K562 (cell line): ENCODE data around the gene AKAP10. TPM values are rescaled to one million over a fixed set of nuclear protein-coding genes. Genes with fewer than 3 reads are reported as not detected.

ENCODE experiments used
- ATAC-seq: fragments of 200-7000 bp; cut with Tn5 transposase; 3 replicates; pipeline ENCODE4 v1.9.1; 2020; ENCODE audit warnings: moderate library complexity
- BruUV-seq: library from RNA; stranded (reverse); fragments of 400-500 nt; replicated peaks from 2 replicates; lab custom pipeline; 2021; lab: Mats Ljungman, UMichigan
- CTCF ChIA-PET: fragments of 300-600 bp; formaldehyde crosslinking; extraction: SDS; loops from one replicate; lab custom pipeline; 2021; ENCODE audit warnings: low intra/inter-chr PET ratio; lab: Yijun Ruan, JAX
- POLR2A ChIA-PET: fragments of 300-600, 350-650 bp; sonication (Branson Sonifier 250); formaldehyde crosslinking; extraction: SDS; loops from one replicate; lab custom pipeline; 2021; ENCODE audit warnings: antibody characterized with exemption, inconsistent platforms; lab: Yijun Ruan, JAX
- DNase-seq, 4 experiments: peaks; one replicate each; pipeline versions ENCODE4 v3.0.0 to v3.0.0-alpha.2; 2011 to 2018; ENCODE audit warnings: low spot score in 3 of 4, mixed read lengths in 3 of 4; ENCODE audit errors: extremely low read depth in 1 of 4
- FAIRE-seq: peaks from 2 replicates; lab custom pipeline; 2011; peaks lifted over from hg19 to GRCh38; lab: Jason Lieb, UNC
- H2AFZ ChIP-seq: 2 replicates; pipeline ENCODE4 v1.6.0; 2011; ENCODE audit warnings: low read depth, low read length, control low read depth, inconsistent platforms
- H3K27ac ChIP-seq: fragments of 200-600 bp; 3 replicates; pipeline ENCODE4 v1.8.0; 2011; ENCODE audit warnings: low read depth, mild to moderate bottlenecking, control low read depth, inconsistent platforms, low read length, moderate library complexity, mixed read lengths; ENCODE audit errors: extremely low read depth
- H3K27me3 ChIP-seq, 2 experiments: fragments of 300-600 bp in 1 of 2; 2 replicates in 1 of 2; 3 replicates in 1 of 2; pipeline versions ENCODE4 v1.6.0 to v1.8.0; 2011; ENCODE audit warnings: inconsistent platforms in 2 of 2, low read length in 2 of 2, mild to moderate bottlenecking in 1 of 2, mixed read lengths in 1 of 2, moderate library complexity in 1 of 2; ENCODE audit not compliant: control insufficient read depth in 2 of 2, insufficient read depth in 2 of 2
- H3K36me3 ChIP-seq: fragments of 300-600 bp; 3 replicates; pipeline ENCODE4 v1.8.0; 2011; ENCODE audit warnings: mild to moderate bottlenecking, low read length, inconsistent platforms; ENCODE audit not compliant: control insufficient read depth, insufficient read depth
- H3K4me1 ChIP-seq, 2 experiments: fragments of 200-600 bp in 1 of 2; replicated peaks in 1 of 2; 2 replicates in 1 of 2; 3 replicates in 1 of 2; pipeline versions ENCODE4 v1.5.1 to v1.8.0; 2011; ENCODE audit warnings: inconsistent platforms in 2 of 2, low read length in 2 of 2, mild to moderate bottlenecking in 1 of 2, mixed read lengths in 1 of 2, moderate library complexity in 1 of 2; ENCODE audit not compliant: control insufficient read depth in 2 of 2, insufficient read depth in 2 of 2
- H3K4me2 ChIP-seq: 2 replicates; pipeline ENCODE4 v1.6.1; 2011; ENCODE audit warnings: low read length, control low read depth, inconsistent platforms, mixed read lengths; ENCODE audit not compliant: insufficient read depth
- H3K4me3 ChIP-seq: fragments of 200-600 bp; sonication (generic), shearing (Covaris generic); 2 replicates; pipeline ENCODE4 v1.5.1; 2016; ENCODE audit warnings: control low read depth, inconsistent platforms
- H3K79me2 ChIP-seq: fragments of 200-600 bp; 3 replicates; pipeline ENCODE4 v1.8.0; 2011; ENCODE audit warnings: low read length, inconsistent platforms; ENCODE audit not compliant: control insufficient read depth, insufficient read depth
- H3K9ac ChIP-seq, 2 experiments: 2 replicates each; pipeline versions ENCODE4 v1.6.0 to v1.6.1; 2011; ENCODE audit warnings: low read depth in 2 of 2, low read length in 2 of 2, control low read depth in 1 of 2, inconsistent platforms in 1 of 2, mild to moderate bottlenecking in 1 of 2, mixed read lengths in 1 of 2; ENCODE audit not compliant: insufficient read depth in 1 of 2
- H3K9me1 ChIP-seq: one replicate; pipeline ENCODE4 v1.6.0; 2011; ENCODE audit warnings: inconsistent platforms, mild to moderate bottlenecking, low read length, moderate library complexity; ENCODE audit not compliant: control insufficient read depth, insufficient read depth
- H3K9me3 ChIP-seq: replicated peaks from 2 replicates; pipeline ENCODE4 v1.5.1; 2011; ENCODE audit warnings: low read depth, low read length, inconsistent platforms; ENCODE audit not compliant: control insufficient read depth, insufficient read depth
- H4K20me1 ChIP-seq: replicated peaks from 2 replicates; pipeline ENCODE4 v1.6.1; 2011; ENCODE audit warnings: low read length, inconsistent platforms, mixed read lengths; ENCODE audit not compliant: control insufficient read depth, insufficient read depth
- BCL6 ChIP-seq: fragments of 250-450 bp; sonication (Bioruptor Pico); IDR thresholded peaks from 2 replicates; pipeline ENCODE4 v1.4.0; 2020
- FOS ChIP-seq: IDR thresholded peaks from 3 replicates; pipeline ENCODE4 v1.6.1; 2011; ENCODE audit not compliant: insufficient read length; ENCODE audit errors: extremely low read depth
- HDAC2 ChIP-seq: fragments of 450-650 bp; IDR thresholded peaks from 2 replicates; pipeline ENCODE4 v1.6.1; 2016; ENCODE audit warnings: mild to moderate bottlenecking
- MXI1 ChIP-seq: IDR thresholded peaks from 2 replicates; pipeline ENCODE4 v1.6.1; 2011; ENCODE audit warnings: low read depth, mild to moderate bottlenecking, improper control_type of control experiment, low read length
- POLR2A ChIP-seq: fragments of 450-650 bp; conservative IDR thresholded peaks from 2 replicates; pipeline ENCODE4 v1.6.1; 2016
- RFX7 ChIP-seq: fragments of 250-450 bp; sonication (Bioruptor Pico); IDR thresholded peaks from 2 replicates; pipeline ENCODE4 v1.5.1; 2021; ENCODE audit warnings: mild to moderate bottlenecking
- SMARCC2 ChIP-seq: fragments of 450-650 bp; IDR thresholded peaks from 2 replicates; pipeline ENCODE4 v1.6.1; 2017; ENCODE audit warnings: antibody characterized with exemption, moderate library complexity, mild to moderate bottlenecking, low read depth
- WHSC1 ChIP-seq: IDR thresholded peaks from one replicate; pipeline ENCODE4 v1.6.1; 2012; ENCODE audit warnings: low read length, control low read depth, inconsistent platforms
- ZFX ChIP-seq: sonication (generic); formaldehyde crosslinking; IDR thresholded peaks from 2 replicates; pipeline ENCODE4 v1.8.0; 2022; ENCODE audit warnings: mild to moderate bottlenecking, missing genetic modification reagents, moderate library complexity
- ZNF311 ChIP-seq: fragments of 250-450 bp; sonication (Bioruptor Pico); IDR thresholded peaks from 2 replicates; pipeline ENCODE4 v1.4.0; 2020; ENCODE audit warnings: mild to moderate bottlenecking, moderate library complexity
- ZNF76 ChIP-seq: fragments of 250-450 bp; sonication (Bioruptor Pico); IDR thresholded peaks from 2 replicates; pipeline ENCODE4 v1.4.0; 2020; ENCODE audit warnings: mild to moderate bottlenecking, moderate library complexity, borderline replicate concordance
- WGBS: fragments of 100-300 bp; shearing (Covaris generic); methylation state at CpG from one replicate; pipeline ENCODE4 v1.1.6; 2016; ENCODE audit warnings: low coverage, mixed read lengths; ENCODE audit not compliant: insufficient coverage; ENCODE audit errors: missing lambda C conversion rate; 5-methylcytosine and 5-hydroxymethylcytosine counted together
- in situ Hi-C: fragments of 300-500 bp; cut with MboI; formaldehyde crosslinking; loops from 4 replicates; pipeline ENCODE4 v1.15.0; 2018; ENCODE audit warnings: inconsistent platforms, mixed read lengths
- intact Hi-C: fragments of 100-400 bp; cut with micrococcal nuclease; formaldehyde crosslinking; loops from 2 replicates; pipeline ENCODE4 v1.14.2; 2022
- polyA plus RNA-seq, 8 experiments: library from polyadenylated mRNA; depleted of rRNA in 4 of 8; stranded (reverse) in 5 of 8; unstranded in 3 of 8; fragments of >200 nt; fragmentation: Nextera tagmentation in 2 of 8; fragmentation: Illumina TruSeq in 1 of 8; extraction: Ambion mirVana in 2 of 8; extraction: Trizol in 1 of 8; gene quantifications; 2 replicates each; pipeline versions ENCODE4 v1.2.1 to v1.2.3, GENCODE V29; 2011 to 2014; ENCODE audit warnings: inconsistent platforms in 1 of 8, missing spikeins in 1 of 8
- total RNA-seq, 7 experiments: library from RNA; depleted of rRNA in 6 of 7; stranded (reverse); fragments of >200 nt in 6 of 7; fragmentation: Illumina TruSeq in 2 of 7; extraction: Trizol in 2 of 7; gene quantifications; 2 replicates each; pipeline versions ENCODE4 v1.2.1 to v1.2.3, GENCODE V29; 2011 to 2021; ENCODE audit warnings: low replicate concordance in 1 of 7
- TF ChIP-seq, protein P1 (sequence below): fragments of 200-800 bp; sonication (Bioruptor generic); IDR thresholded peaks from 2 replicates; pipeline ENCODE4 v1.6.1; 2016; ENCODE audit warnings: missing genetic modification characterization, missing compliant biosample characterization
- TF ChIP-seq, protein P2 (sequence below): fragments of 450-650 bp; formaldehyde crosslinking; IDR thresholded peaks from 2 replicates; pipeline ENCODE4 v1.4.0; 2022; ENCODE audit warnings: mild to moderate bottlenecking, moderate library complexity
- TF ChIP-seq, protein P3 (sequence below): fragments of 250-450 bp; sonication (Bioruptor Pico); IDR thresholded peaks from 2 replicates; pipeline ENCODE4 v1.4.0; 2020; ENCODE audit warnings: borderline replicate concordance

AKAP10 gene
- total and polyA plus RNA-seq, 9 of the 15 experiments (the other 6 are each of a cell fraction or from before 2014, with no cell fraction given), result 4.0 to 20.3 (median 8.2) TPM

DNA sequence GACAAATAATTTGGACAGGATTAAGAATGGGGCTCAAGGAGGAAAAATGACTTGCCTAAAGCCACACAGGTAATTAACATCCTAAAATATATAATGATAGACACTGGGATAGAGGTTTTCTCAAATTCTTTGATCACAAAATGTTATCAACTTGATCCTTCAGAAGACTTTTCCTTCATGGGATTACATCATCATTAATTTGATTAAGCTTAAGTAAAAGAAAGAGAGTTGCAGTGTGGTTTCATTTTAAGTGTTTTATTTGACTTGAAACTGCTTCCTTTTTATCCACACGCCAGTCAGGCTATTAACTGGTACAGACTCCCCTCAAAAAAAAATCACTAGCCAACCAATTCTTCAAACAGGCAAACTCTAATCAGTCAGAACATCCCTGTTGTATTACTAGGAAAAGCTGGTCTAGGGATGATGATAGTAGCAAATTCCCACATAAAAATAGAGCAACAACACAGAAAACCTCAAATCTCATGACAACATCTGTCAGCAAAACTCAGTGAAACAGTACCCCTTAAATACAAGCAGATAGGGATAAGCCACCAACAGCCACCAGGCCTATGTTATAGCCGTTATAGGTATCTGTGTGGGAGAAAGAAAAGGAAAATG lies 32.5 kb downstream of the AKAP10 start:
- no peaks in the 10 kb centered on the region; the same call in 1 of the 2 replicates for H4K20me1 ChIP-seq
- H2AFZ ChIP-seq, result no peak overlapping the region
- no peaks in the 10 kb centered on the region for H3K9me1 ChIP-seq
- CTCF ChIA-PET, result no interaction called here
- H3K79me2 ChIP-seq, result peaks cover 72% of the 10 kb centered on the region
- peaks cover 5 to 10% of the 10 kb centered on the region in 2 experiments; a peak in 4 of 5 replicates for H3K4me1 ChIP-seq
- ATAC-seq (peak; percentile 39; the same call in 1 of the 3 replicates), FAIRE-seq (peak; percentile 85), DNase-seq (peak in 2 of 4 experiments; percentile 46 to 57)
- H3K4me3 ChIP-seq, result no peak overlapping the region
- no peaks in the 10 kb centered on the region for H3K9me3 ChIP-seq
- in situ Hi-C loops, result no loop called here
- peak overlapping the region; percentile 10; the same call in 1 of the 2 replicates for H3K4me2 ChIP-seq
- intact Hi-C loops, result no loop called here
- no TSS peak for BruUV-seq
- H3K9ac ChIP-seq, result no peak overlapping the region
- POLR2A ChIA-PET, result interaction anchor here (1.0 kb wide), 1 partner anchor 10 kb away, joined by 5 read pairs; no protein-coding TSS in a partner anchor
- peak overlapping the region; percentile 32; the same call in 1 of the 3 replicates for H3K27ac ChIP-seq
- H3K36me3 ChIP-seq, result peaks cover 74% of the 10 kb centered on the region
- H3K27me3 ChIP-seq, result no peaks in the 10 kb centered on the region
- 6% methylated on average over 2 of the region's 2 CpGs for whole genome bisulfite sequencing
- TF ChIP-seq ZNF76 (CRISPR knock-in tag) (no peak), HDAC2 (0 out of 2 replicates have a peak, but pooled peaks have one; percentile 33), BCL6 (CRISPR knock-in tag) (no peak), RFX7 (CRISPR knock-in tag) (no peak), MXI1 (no peak), POLR2A (no peak), FOS (no peak), ZFX (no peak), SMARCC2 (no peak), ZNF311 (CRISPR knock-in tag) (no peak), WHSC1 (no peak)
- TF ChIP-seq, protein P1, sequence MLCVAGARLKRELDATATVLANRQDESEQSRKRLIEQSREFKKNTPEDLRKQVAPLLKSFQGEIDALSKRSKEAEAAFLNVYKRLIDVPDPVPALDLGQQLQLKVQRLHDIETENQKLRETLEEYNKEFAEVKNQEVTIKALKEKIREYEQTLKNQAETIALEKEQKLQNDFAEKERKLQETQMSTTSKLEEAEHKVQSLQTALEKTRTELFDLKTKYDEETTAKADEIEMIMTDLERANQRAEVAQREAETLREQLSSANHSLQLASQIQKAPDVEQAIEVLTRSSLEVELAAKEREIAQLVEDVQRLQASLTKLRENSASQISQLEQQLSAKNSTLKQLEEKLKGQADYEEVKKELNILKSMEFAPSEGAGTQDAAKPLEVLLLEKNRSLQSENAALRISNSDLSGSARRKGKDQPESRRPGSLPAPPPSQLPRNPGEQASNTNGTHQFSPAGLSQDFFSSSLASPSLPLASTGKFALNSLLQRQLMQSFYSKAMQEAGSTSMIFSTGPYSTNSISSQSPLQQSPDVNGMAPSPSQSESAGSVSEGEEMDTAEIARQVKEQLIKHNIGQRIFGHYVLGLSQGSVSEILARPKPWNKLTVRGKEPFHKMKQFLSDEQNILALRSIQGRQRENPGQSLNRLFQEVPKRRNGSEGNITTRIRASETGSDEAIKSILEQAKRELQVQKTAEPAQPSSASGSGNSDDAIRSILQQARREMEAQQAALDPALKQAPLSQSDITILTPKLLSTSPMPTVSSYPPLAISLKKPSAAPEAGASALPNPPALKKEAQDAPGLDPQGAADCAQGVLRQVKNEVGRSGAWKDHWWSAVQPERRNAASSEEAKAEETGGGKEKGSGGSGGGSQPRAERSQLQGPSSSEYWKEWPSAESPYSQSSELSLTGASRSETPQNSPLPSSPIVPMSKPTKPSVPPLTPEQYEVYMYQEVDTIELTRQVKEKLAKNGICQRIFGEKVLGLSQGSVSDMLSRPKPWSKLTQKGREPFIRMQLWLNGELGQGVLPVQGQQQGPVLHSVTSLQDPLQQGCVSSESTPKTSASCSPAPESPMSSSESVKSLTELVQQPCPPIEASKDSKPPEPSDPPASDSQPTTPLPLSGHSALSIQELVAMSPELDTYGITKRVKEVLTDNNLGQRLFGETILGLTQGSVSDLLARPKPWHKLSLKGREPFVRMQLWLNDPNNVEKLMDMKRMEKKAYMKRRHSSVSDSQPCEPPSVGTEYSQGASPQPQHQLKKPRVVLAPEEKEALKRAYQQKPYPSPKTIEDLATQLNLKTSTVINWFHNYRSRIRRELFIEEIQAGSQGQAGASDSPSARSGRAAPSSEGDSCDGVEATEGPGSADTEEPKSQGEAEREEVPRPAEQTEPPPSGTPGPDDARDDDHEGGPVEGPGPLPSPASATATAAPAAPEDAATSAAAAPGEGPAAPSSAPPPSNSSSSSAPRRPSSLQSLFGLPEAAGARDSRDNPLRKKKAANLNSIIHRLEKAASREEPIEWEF (CRISPR knock-in tag), result no peak
- TF ChIP-seq, protein P2, sequence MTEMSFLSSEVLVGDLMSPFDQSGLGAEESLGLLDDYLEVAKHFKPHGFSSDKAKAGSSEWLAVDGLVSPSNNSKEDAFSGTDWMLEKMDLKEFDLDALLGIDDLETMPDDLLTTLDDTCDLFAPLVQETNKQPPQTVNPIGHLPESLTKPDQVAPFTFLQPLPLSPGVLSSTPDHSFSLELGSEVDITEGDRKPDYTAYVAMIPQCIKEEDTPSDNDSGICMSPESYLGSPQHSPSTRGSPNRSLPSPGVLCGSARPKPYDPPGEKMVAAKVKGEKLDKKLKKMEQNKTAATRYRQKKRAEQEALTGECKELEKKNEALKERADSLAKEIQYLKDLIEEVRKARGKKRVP (CRISPR knock-in tag), result no peak
- TF ChIP-seq, protein P3, sequence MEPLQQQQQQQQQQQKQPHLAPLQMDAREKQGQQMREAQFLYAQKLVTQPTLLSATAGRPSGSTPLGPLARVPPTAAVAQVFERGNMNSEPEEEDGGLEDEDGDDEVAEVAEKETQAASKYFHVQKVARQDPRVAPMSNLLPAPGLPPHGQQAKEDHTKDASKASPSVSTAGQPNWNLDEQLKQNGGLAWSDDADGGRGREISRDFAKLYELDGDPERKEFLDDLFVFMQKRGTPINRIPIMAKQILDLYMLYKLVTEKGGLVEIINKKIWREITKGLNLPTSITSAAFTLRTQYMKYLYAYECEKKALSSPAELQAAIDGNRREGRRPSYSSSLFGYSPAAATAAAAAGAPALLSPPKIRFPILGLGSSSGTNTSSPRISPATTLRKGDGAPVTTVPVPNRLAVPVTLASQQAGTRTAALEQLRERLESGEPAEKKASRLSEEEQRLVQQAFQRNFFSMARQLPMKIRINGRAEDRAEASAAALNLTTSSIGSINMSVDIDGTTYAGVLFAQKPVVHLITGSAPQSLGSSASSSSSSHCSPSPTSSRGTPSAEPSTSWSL (CRISPR knock-in tag), result no peak
